Cardiac muscle cell (in vitro differentiated cells and primary cell): ENCODE measurements around the gene ERAP2. TPM values are rescaled to one million over a fixed set of nuclear protein-coding genes. Genes with fewer than 3 reads are reported as not detected.

Experiments
- DNase-seq, 2 donors: peaks; one replicate each; pipeline versions ENCODE4 v3.0.0 to v3.0.0-alpha.2; 2010 to 2017; ENCODE audit warnings: low read depth in 1 of 2, low spot score in 1 of 2
- H3K27ac ChIP-seq: fragments of 200-600 bp; sonication (generic); 2 replicates; pipeline ENCODE4 v1.5.1; 2016
- H3K27me3 ChIP-seq: fragments of 200-600 bp; sonication (generic); 2 replicates; pipeline ENCODE4 v1.6.0; 2016; ENCODE audit warnings: control low read depth
- H3K36me3 ChIP-seq: fragments of 200-600 bp; sonication (generic); 2 replicates; pipeline ENCODE4 v1.5.1; 2016; ENCODE audit warnings: control low read depth
- H3K4me1 ChIP-seq: fragments of 200-600 bp; sonication (generic); 2 replicates; pipeline ENCODE4 v1.8.1; 2017; ENCODE audit warnings: low read depth, mild to moderate bottlenecking, mixed run types
- H3K4me3 ChIP-seq: fragments of 200-600 bp; sonication (generic); 2 replicates; pipeline ENCODE4 v1.5.1; 2016; ENCODE audit warnings: mild to moderate bottlenecking
- H3K9me3 ChIP-seq: fragments of 200-600 bp; sonication (generic); 2 replicates; pipeline ENCODE4 v1.5.1; 2017; ENCODE audit warnings: low read depth, mild to moderate bottlenecking, control low read depth
- CTCF ChIP-seq: IDR thresholded peaks from 2 replicates; pipeline ENCODE4 v1.5.1; 2012; ENCODE audit warnings: low read depth, mild to moderate bottlenecking, low read length
- polyA plus RNA-seq: library from polyadenylated mRNA; unstranded; fragments of >200 nt; fragmentation: Nextera tagmentation; extraction: Ambion mirVana; gene quantifications from 2 replicates; pipeline ENCODE4 v1.2.1, GENCODE V29; 2016
- total RNA-seq: library from RNA; depleted of rRNA; stranded (reverse); fragments of >200 nt; gene quantifications from 2 replicates; pipeline ENCODE4 v1.2.3, GENCODE V29; 2016

ERAP2 gene
- total and polyA plus RNA-seq, 2 experiments from 2014 or later, result 0.35 TPM; not detected in 1

DNA sequence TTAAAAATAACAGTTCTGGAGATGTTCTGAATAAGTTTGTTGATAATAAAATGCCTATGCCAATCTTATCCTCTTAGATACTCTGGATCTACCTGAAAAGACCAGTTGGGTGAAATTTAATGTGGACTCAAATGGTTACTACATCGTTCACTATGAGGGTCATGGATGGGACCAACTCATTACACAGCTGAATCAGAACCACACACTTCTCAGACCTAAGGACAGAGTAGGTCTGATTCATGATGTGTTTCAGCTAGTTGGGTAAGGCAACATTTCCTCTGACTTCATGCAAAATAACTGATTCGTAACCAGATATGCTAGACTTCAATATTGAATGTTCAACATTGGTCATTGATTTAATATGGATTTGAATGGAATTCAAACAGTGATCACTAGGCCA lies 27.0 kb downstream of the ERAP2 start:
- Histone ChIP-seq H3K9me3 (no peaks in the 10 kb centered on the region), H3K27me3 (no peaks in the 10 kb centered on the region), H3K4me3 (no peak overlapping the region), H3K4me1 (no peaks in the 10 kb centered on the region), H3K36me3 (no peaks in the 10 kb centered on the region), H3K27ac (no peak overlapping the region)
- DNase-seq, result no peak
- TF ChIP-seq CTCF, result no peak

DNA sequence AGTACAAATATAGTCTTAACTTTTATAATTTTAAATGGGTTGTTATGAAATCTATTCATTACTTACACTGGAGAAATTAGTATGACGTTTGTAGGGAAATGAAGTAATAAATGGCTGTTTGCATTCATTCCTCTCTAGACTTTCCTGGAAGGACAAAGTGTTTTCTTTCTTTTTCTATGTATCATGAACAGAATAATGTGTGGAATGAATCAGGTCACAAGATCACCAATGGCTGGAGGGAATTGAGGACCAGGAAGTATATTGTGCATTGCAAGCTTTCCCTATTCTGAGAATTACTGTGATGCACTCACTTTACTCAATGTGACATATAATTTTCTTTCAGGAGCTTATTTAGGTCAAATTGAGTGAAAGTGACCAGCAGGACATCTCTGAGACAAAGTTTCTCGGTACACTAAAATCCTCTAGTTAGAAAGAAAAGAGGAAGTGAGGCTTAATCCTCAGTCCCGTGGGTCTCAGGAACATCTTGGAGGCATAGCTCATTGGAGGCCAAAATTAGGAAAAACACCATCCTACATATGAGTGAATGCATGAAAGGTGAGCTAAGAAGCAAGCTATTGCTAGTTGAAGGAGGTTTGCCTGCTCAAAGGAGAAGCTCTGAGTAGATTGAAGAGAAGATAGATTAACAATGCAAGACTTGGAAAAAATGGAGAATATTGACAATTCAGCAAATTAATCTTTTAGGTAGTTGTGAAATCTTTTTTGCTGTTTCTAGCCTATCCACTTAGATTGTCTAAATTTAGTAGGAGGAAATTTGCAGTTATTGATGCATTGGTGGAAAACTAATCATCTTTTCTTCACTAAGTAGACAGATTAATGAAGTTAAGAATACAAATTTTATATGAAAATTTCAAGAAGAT lies 28.0 kb downstream of the ERAP2 start:
- Histone ChIP-seq H3K27ac (no peak overlapping the region), H3K27me3 (no peaks in the 10 kb centered on the region), H3K36me3 (no peaks in the 10 kb centered on the region), H3K9me3 (no peaks in the 10 kb centered on the region), H3K4me1 (peaks cover 6% of the 10 kb centered on the region), H3K4me3 (no peak overlapping the region)
- DNase-seq, result no peak
- no peak for TF ChIP-seq CTCF

DNA sequence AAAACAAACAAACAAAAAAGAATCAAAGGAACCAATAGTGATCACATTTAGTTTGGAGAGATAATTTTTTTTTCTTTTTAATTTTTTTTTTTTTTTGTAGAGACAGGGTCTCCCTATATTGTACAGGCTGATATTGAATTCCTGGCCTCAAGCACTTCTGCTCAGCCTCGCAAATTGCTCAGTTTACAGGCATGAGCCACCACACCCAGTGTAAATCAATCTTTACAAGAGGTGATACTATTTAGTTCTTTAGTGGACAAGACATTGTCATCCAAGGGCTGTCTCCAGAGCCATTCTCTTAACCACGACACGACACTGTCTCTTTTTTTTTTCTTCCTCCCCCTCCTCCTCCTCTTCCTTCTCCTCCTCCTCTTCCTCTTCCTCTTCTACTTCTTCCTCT lies 29.6 kb downstream of the ERAP2 start:
- H3K9me3 ChIP-seq, result no peaks in the 10 kb centered on the region
- H3K27ac ChIP-seq, result no peak overlapping the region
- H3K36me3 ChIP-seq, result no peaks in the 10 kb centered on the region
- no peaks in the 10 kb centered on the region for H3K27me3 ChIP-seq
- DNase-seq, result no peak
- H3K4me3 ChIP-seq, result no peak overlapping the region
- no peak for TF ChIP-seq CTCF
- peaks cover 6% of the 10 kb centered on the region for H3K4me1 ChIP-seq

GRCh38 chr5:96909003-96909402 lies 32.7 kb downstream of the ERAP2 start:
- Histone ChIP-seq H3K9me3 (no peaks in the 10 kb centered on the region), H3K4me3 (no peak overlapping the region), H3K27me3 (no peaks in the 10 kb centered on the region), H3K36me3 (no peaks in the 10 kb centered on the region), H3K4me1 (peaks cover 6% of the 10 kb centered on the region), H3K27ac (no peak overlapping the region)
- no peak for TF ChIP-seq CTCF
- DNase-seq, result no peak

GRCh38 chr5:96909435-96909834 lies 33.1 kb downstream of the ERAP2 start:
- peaks cover 6% of the 10 kb centered on the region for H3K4me1 ChIP-seq
- DNase-seq, result no peak
- H3K9me3 ChIP-seq, result no peaks in the 10 kb centered on the region
- no peak for TF ChIP-seq CTCF
- H3K36me3 ChIP-seq, result no peaks in the 10 kb centered on the region
- H3K27me3 ChIP-seq, result no peaks in the 10 kb centered on the region
- H3K4me3 ChIP-seq, result no peak overlapping the region
- no peak overlapping the region for H3K27ac ChIP-seq
